Gastrocnemius medialis (tissue), 4 donors: ENCODE results near the gene HOXB8. TPM values are rescaled to one million over a fixed set of nuclear protein-coding genes. Genes with fewer than 3 reads are reported as not detected.

ENCODE experiments used
- ATAC-seq, 2 donors: fragments of 150-250 bp; one replicate each; pipeline ENCODE4 v1.9.1; 2016
- DNase-seq, 2 donors: peaks; one replicate each; pipeline ENCODE4 v3.0.0-alpha.2; 2019
- H3K27ac ChIP-seq, 4 donors: fragments of 200-600 bp; sonication (generic); 1 replicate in 1 of 4; 2 replicates in 3 of 4; pipeline ENCODE4 v1.5.1; 2016 to 2018; ENCODE audit warnings: mild to moderate bottlenecking in 2 of 4, moderate library complexity in 1 of 4
- H3K27me3 ChIP-seq, 3 donors: fragments of 200-600 bp; sonication (generic) in 2 of 3; 1 replicate in 1 of 3; 2 replicates in 2 of 3; pipeline versions ENCODE4 v1.5.1 to v1.6.0; 2016 to 2019; ENCODE audit warnings: mild to moderate bottlenecking in 1 of 3, moderate library complexity in 1 of 3
- H3K36me3 ChIP-seq, 2 donors: fragments of 200-600 bp; sonication (generic) in 1 of 2; one replicate each; pipeline ENCODE4 v1.5.1; 2017 to 2018
- H3K4me1 ChIP-seq, 2 donors: fragments of 200-600 bp; sonication (generic) in 1 of 2; one replicate each; pipeline ENCODE4 v1.5.1; 2016 to 2017; ENCODE audit warnings: mild to moderate bottlenecking in 2 of 2
- H3K4me3 ChIP-seq, 4 donors: fragments of 200-600 bp; sonication (generic) in 3 of 4; 1 replicate in 1 of 4; 2 replicates in 3 of 4; pipeline ENCODE4 v1.5.1; 2016 to 2019; ENCODE audit warnings: mild to moderate bottlenecking in 2 of 4
- H3K9me3 ChIP-seq, 3 donors: fragments of 200-600 bp; sonication (generic) in 2 of 3; 1 replicate in 1 of 3; 2 replicates in 2 of 3; pipeline ENCODE4 v1.5.1; 2016 to 2019
- POLR2A ChIP-seq, 2 donors: fragments of 450-650 bp; IDR thresholded peaks; one replicate each; pipeline ENCODE4 v1.6.1; 2017; ENCODE audit warnings: antibody characterized with exemption in 2 of 2, mild to moderate bottlenecking in 2 of 2, moderate library complexity in 2 of 2
- in situ Hi-C, 4 donors: fragments of 200-750 bp; cut with MboI; loops; one replicate each; pipeline versions ENCODE4 v1.15.0 to v1.8.0; 2017; ENCODE audit warnings: low sequenced_read_pairs in 4 of 4
- intact Hi-C: fragments of 100-400 bp; cut with DNase I; formaldehyde crosslinking; loops from one replicate; pipeline ENCODE4 v1.15.1; 2023; ENCODE audit warnings: low total_unique reads
- total RNA-seq, 4 donors: library from RNA; depleted of rRNA; stranded (reverse); fragments of >200 nt; gene quantifications; one replicate each; pipeline versions ENCODE4 v1.1.0 to v1.2.3, GENCODE V29; 2016
- TF ChIP-seq, protein P1 (sequence below), 5 experiments: fragments of 450-650 bp in 3 of 5; fragments of 200-600 bp in 2 of 5; sonication (generic) in 2 of 5; IDR thresholded peaks in 4 of 5; conservative IDR thresholded peaks in 1 of 5; 1 replicate in 4 of 5; 2 replicates in 1 of 5; pipeline ENCODE4 v1.5.1; 2016 to 2019; ENCODE audit warnings: antibody characterized with exemption in 5 of 5, mild to moderate bottlenecking in 3 of 5, moderate library complexity in 3 of 5

HOXB8 gene
- total RNA-seq, 4 donors from 2014 or later = 0.27 TPM; not detected in 3

DNA sequence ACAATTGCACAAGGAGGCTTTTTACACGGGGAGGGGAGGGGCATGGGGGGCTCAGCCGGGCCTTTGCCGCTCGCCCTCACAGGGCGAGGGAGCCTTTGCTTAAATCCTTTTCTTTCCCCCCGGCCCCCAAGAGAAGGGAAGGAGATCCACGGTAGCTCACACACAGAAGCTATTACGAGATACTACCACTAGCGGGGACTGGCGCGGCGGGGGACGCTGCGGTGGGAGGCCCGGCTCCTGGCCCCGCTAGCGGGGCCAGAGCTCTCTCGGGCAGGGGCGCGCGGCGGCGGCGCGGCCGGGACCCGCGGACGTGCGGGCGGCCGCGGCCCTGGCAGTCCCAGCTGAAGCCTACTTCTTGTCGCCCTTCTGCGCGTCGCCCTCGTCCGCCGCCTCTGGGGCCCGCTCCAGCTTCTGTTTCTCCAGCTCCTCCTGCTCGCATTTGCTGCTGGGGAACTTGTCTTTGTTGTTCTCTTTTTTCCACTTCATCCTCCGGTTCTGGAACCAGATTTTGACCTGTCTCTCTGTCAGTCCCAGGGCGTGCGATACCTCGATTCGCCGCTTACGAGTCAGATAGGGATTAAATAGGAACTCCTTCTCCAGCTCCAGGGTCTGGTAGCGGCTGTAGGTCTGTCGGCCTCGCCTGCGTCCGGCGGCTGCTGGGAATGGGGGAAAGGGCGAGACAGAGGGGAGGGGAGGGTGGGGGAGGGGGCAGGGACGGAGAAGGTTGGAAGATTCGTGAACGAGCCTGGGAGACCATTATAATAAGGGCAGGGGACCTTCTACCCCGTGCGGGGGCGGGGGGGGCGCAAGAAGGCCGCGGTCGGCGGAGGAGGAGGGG, 2.0 kb downstream of the HOXB8 start:
- H3K4me1 ChIP-seq = peaks cover 4 to 27% of the 10 kb centered on the region in 2 donors
- DNase-seq (no peak), ATAC-seq (peak in 1 of 2 donors; percentile 27)
- peak overlapping the region in 3 of 4 donors; percentile 65 to 66 (median 65) for H3K27ac ChIP-seq
- no peaks in the 10 kb centered on the region for H3K36me3 ChIP-seq
- H3K4me3 ChIP-seq = peak overlapping the region; percentile 35 to 64 (median 51)
- TF ChIP-seq, protein P1, sequence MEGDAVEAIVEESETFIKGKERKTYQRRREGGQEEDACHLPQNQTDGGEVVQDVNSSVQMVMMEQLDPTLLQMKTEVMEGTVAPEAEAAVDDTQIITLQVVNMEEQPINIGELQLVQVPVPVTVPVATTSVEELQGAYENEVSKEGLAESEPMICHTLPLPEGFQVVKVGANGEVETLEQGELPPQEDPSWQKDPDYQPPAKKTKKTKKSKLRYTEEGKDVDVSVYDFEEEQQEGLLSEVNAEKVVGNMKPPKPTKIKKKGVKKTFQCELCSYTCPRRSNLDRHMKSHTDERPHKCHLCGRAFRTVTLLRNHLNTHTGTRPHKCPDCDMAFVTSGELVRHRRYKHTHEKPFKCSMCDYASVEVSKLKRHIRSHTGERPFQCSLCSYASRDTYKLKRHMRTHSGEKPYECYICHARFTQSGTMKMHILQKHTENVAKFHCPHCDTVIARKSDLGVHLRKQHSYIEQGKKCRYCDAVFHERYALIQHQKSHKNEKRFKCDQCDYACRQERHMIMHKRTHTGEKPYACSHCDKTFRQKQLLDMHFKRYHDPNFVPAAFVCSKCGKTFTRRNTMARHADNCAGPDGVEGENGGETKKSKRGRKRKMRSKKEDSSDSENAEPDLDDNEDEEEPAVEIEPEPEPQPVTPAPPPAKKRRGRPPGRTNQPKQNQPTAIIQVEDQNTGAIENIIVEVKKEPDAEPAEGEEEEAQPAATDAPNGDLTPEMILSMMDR (IDR thresholded peaks at IDR 0.05 in 4 of 5, conservative IDR thresholded peaks at IDR 0.05 in 1 of 5) = peak in 3 of 5 experiments; percentile 13 to 27 (median 22)
- no peak for TF ChIP-seq POLR2A (IDR thresholded peaks at IDR 0.05)
- in situ Hi-C loops = no loop called here
- peaks cover 95 to 98% (median 98%) of the 10 kb centered on the region in 3 donors for H3K27me3 ChIP-seq
- intact Hi-C loops = no loop called here
- H3K9me3 ChIP-seq = no peaks in the 10 kb centered on the region

DNA sequence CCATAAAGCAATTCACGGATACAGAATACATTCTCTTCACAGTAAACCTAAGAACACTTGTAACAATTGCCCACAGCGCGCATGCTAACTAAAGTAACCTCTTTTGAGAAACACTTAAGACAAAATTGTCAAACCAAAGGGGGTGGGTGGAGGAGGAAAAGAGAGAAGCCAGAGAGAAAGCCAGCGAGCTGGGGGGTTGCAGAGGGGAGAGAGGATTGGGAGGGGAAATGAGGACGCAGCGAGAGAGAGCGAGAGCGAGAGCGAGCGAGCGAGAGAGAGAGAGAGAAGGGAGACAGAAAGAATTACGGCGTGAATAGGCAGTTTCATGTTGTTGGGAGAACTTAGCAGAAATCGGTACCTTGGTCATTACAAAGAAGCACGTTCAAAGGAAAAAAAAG, 2.6 kb downstream of the HOXB8 start:
- Histone ChIP-seq H3K36me3 (no peaks in the 10 kb centered on the region), H3K4me1 (peaks cover 4 to 27% of the 10 kb centered on the region in 2 donors), H3K27me3 (peaks cover 95 to 98% (median 98%) of the 10 kb centered on the region in 3 donors), H3K9me3 (no peaks in the 10 kb centered on the region), H3K27ac (peak overlapping the region in 3 of 4 donors; percentile 65 to 66 (median 65)), H3K4me3 (peak overlapping the region; percentile 35 to 64 (median 51))
- DNase-seq (no peak), ATAC-seq (no peak)
- in situ Hi-C loops (no loop called here), intact Hi-C loops (no loop called here)
- TF ChIP-seq, protein P1 (IDR thresholded peaks at IDR 0.05 in 4 of 5, conservative IDR thresholded peaks at IDR 0.05 in 1 of 5) = no peak
- TF ChIP-seq POLR2A (IDR thresholded peaks at IDR 0.05) = no peak

DNA sequence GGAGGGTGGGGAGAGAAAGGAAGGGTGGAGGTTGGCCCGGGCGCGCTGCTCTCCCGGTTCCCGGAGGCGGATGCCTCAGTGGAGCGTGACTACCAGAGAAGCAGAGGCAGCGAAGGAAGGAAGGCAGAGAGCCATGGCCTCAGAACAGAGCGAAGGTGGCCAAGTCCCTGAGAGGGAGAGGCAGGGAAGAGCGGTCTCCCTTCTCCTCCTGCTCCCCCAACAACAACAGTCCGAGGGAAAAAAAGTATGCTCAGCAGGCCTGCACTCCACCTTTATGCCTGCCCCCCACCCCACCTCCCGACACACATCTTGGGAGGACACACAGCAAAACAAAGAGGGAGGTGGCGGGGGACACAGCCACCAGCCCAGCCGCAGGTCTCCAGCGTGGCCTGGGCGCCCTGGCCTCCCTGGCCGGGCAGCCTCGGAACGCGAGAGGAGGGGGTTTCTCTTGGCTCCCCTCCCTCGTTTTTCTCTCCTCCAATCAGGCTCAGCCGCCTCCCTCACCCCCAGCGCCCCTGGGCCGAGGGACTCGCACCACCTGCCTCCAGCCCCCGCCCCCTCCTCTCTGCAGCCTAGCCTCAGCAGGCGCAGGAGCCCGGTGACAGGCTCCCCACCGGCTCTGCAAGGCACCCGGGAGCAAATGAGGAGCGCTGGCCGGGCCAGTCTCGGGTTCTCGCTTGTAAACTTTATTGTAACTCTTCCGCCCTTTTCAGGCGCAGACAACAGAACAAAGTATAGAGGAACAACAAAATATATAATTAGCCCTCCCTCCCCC, 3.2 kb downstream of the HOXB8 start:
- DNase-seq (no peak), ATAC-seq (no peak)
- H3K27me3 ChIP-seq = peaks cover 95 to 98% (median 98%) of the 10 kb centered on the region in 3 donors
- H3K36me3 ChIP-seq = no peaks in the 10 kb centered on the region
- peak overlapping the region in 3 of 4 donors; percentile 65 to 66 (median 65) for H3K27ac ChIP-seq
- intact Hi-C loops (loop anchor here (2.0 kb wide), 1 partner anchor 33 kb away; the partner anchor contains the start of gene HOXB4), in situ Hi-C loops (no loop called here)
- H3K4me3 ChIP-seq = peak overlapping the region; percentile 45 to 64 (median 51)
- no peak for TF ChIP-seq POLR2A (IDR thresholded peaks at IDR 0.05)
- TF ChIP-seq, protein P1 (IDR thresholded peaks at IDR 0.05 in 4 of 5, conservative IDR thresholded peaks at IDR 0.05 in 1 of 5) = no peak
- peaks cover 4 to 27% of the 10 kb centered on the region in 2 donors for H3K4me1 ChIP-seq
- no peaks in the 10 kb centered on the region for H3K9me3 ChIP-seq

DNA sequence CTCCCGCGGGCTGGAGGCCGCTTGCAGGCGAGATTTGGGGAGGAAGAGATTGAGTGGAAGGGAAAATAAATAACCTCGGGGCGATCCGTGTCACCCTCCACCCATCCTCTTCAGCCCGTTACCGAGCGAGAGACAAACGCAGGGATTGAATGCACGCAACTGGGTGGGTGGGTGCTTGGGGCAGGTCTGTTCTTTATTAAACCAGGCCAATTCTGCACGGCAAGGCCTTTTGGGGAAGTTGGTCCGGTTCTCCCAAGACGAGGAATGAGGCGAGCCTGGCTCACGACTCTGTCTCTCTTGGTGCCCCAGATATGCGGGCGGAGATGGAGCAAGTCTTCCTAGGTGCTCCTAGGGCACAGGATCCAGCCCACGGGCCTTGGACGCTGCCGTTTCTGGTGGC, 3.9 kb downstream of the HOXB8 start:
- H3K36me3 ChIP-seq = no peaks in the 10 kb centered on the region
- no peak for ATAC-seq
- H3K27ac ChIP-seq = peak overlapping the region in 3 of 4 donors; percentile 65 to 66 (median 65)
- intact Hi-C loops (loop anchor here (2.0 kb wide), 1 partner anchor 32 kb away; the partner anchor contains the start of gene HOXB4), in situ Hi-C loops (no loop called here)
- H3K27me3 ChIP-seq = peaks cover 94 to 98% (median 98%) of the 10 kb centered on the region in 3 donors
- TF ChIP-seq, protein P1 (IDR thresholded peaks at IDR 0.05 in 4 of 5, conservative IDR thresholded peaks at IDR 0.05 in 1 of 5) = no peak
- TF ChIP-seq POLR2A (IDR thresholded peaks at IDR 0.05) = no peak
- no peaks in the 10 kb centered on the region for H3K9me3 ChIP-seq
- peak overlapping the region; percentile 45 to 64 (median 56) for H3K4me3 ChIP-seq
- peaks cover 4 to 27% of the 10 kb centered on the region in 2 donors for H3K4me1 ChIP-seq
- DNase-seq = no peak
